G401.6 (cell line): Measurements from ENCODE around the gene KCNN3.
A peak's percentile ranks its signal among the peaks of the same experiment; 100 is the strongest.

Source experiments
- FAIRE-seq: peaks from 2 replicates; lab custom pipeline; 2012; peaks lifted over from hg19 to GRCh38; lab: Jason Lieb, UNC

KCNN3 gene

GRCh38 chr1:154659823-154660592, 210.1 kb downstream of the KCNN3 start:
- FAIRE-seq, result peak; percentile 77

GRCh38 chr1:154657556-154657955, 212.5 kb downstream of the KCNN3 start:
- FAIRE-seq, result no peak

GRCh38 chr1:154652893-154653292, 217.2 kb downstream of the KCNN3 start:
- no peak for FAIRE-seq
